Metanephros (tissue), 2 donors: ENCODE results near the gene UGT2A2. TPM values are rescaled to one million over a fixed set of nuclear protein-coding genes. Genes with fewer than 3 reads are reported as not detected.

Source experiments
- small RNA-seq: library from RNA; depleted of rRNA; stranded (forward); fragments of <200 nt; gene quantifications from one replicate; pipeline ENCODE3, GENCODE V24; 2014; ENCODE audit warnings: low replicate concordance
- total RNA-seq: library from RNA; depleted of rRNA; stranded (reverse); fragments of >200 nt; gene quantifications from one replicate; pipeline ENCODE4 v1.2.3, GENCODE V29; 2014

UGT2A2 gene
- total RNA-seq: not detected

DNA sequence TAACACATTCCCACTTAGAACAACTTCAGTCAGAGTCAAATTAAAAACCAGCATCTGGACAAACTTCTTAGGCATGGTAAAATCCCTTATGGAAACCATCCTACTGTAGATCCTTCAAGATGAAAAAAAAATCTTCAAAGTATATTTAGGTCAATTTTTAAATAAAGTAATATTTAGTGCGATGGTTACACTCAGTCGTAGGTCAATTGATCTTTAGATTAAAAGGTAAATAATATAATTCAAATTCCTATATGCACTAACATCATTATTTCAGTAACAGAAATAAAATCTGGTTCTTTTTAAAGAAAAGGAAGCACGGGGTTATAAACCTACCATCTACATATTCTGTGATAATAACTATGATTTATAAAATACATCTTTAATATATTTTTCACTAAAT lies at the start of gene UGT2A2:
Gene UGT2A2, minus strand, starts transcription at position 101 of the 400 bp plus-strand sequence. Its CDS starts 2 bp downstream, at position 99.

DNA sequence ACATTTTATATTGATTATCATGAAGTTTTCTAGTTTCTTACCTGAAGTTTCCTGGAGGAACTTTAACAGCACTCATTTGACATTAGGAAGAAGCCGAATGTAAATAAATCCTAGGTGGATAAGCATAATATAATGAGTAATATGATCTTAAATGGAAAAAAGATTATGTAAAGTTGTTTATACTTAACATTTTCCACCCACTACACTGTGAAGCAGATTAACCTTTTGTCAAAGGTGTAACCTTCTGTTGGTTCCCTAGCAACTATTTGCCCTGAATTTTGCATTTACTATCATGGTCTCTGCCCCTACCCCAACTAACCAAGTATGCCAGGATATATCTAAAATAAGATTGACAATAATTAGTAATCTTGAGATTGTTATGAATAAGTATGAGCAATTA lies 13.7 kb upstream of the UGT2A2 start, which contains the start of gene UGT2A1:
Gene UGT2A1, minus strand, starts transcription at position 101 of the 400 bp plus-strand sequence. CDS start 5,603 bp downstream, outside the sequence.

Small RNAs within 50 kb of the gene (small RNA-seq; reads per million reads assigned to genes)
- not detected for gene UGT2A2

Other genes starting within 250 kb of the UGT2A2 start
- 1.3 TPM for gene UGT2B4, start 143.7 kb downstream of the UGT2A2 start, total RNA-seq
- gene UGT2A1, start 13.6 kb upstream of the UGT2A2 start, total RNA-seq: 8.8 TPM
- 1.6 TPM for gene SULT1B1, start 121.0 kb upstream of the UGT2A2 start, total RNA-seq
- 354 TPM for gene SULT1E1, start 220.5 kb upstream of the UGT2A2 start, total RNA-seq